H9 (cell line): ENCODE data around the gene DENND1A. TPM values are rescaled to one million over a fixed set of nuclear protein-coding genes. Genes with fewer than 3 reads are reported as not detected.

Experiments
- DNase-seq: peaks from one replicate; pipeline ENCODE4 v3.0.0-alpha.2; 2017
- H2AFZ ChIP-seq: one replicate; pipeline ENCODE4 v1.6.1; 2013; ENCODE audit warnings: mild to moderate bottlenecking, low read length, control low read depth, moderate library complexity
- H2AK5ac ChIP-seq: 2 replicates; pipeline ENCODE4 v1.6.1; 2013; ENCODE audit warnings: low read length, control low read depth, mixed read lengths; ENCODE audit not compliant: insufficient read length
- H2BK120ac ChIP-seq: one replicate; pipeline ENCODE4 v1.6.1; 2013; ENCODE audit warnings: low read depth, mild to moderate bottlenecking, low read length, control low read depth, inconsistent platforms; ENCODE audit not compliant: poor library complexity, severe bottlenecking
- H2BK12ac ChIP-seq: 2 replicates; pipeline ENCODE4 v1.6.1; 2013; ENCODE audit warnings: low read length, control low read depth, mixed read lengths, low read depth; ENCODE audit not compliant: insufficient read length
- H2BK15ac ChIP-seq: 2 replicates; pipeline ENCODE4 v1.6.1; 2013; ENCODE audit warnings: low read depth, low read length, control low read depth
- H2BK20ac ChIP-seq: one replicate; pipeline ENCODE4 v1.6.1; 2013; ENCODE audit warnings: low read depth, mild to moderate bottlenecking, low read length, control low read depth, inconsistent platforms; ENCODE audit not compliant: poor library complexity, severe bottlenecking
- H2BK5ac ChIP-seq: 2 replicates; pipeline ENCODE4 v1.6.1; 2013; ENCODE audit warnings: low read length, control low read depth, mixed read lengths; ENCODE audit not compliant: insufficient read length
- H3K14ac ChIP-seq: 2 replicates; pipeline ENCODE4 v1.6.1; 2013; ENCODE audit warnings: low read length, control low read depth; ENCODE audit not compliant: insufficient read depth
- H3K18ac ChIP-seq: 2 replicates; pipeline ENCODE4 v1.6.1; 2013; ENCODE audit warnings: low read depth, mild to moderate bottlenecking, mixed read lengths, low read length, control low read depth; ENCODE audit not compliant: insufficient read length
- H3K23ac ChIP-seq: 2 replicates; pipeline ENCODE4 v1.6.1; 2013; ENCODE audit warnings: low read length, control low read depth, mixed read lengths, low read depth; ENCODE audit not compliant: insufficient read length
- H3K23me2 ChIP-seq: 2 replicates; pipeline ENCODE4 v1.6.1; 2013; ENCODE audit warnings: low read depth, mild to moderate bottlenecking, mixed read lengths, low read length, control low read depth; ENCODE audit not compliant: insufficient read length, poor library complexity, severe bottlenecking
- H3K27ac ChIP-seq: 2 replicates; pipeline ENCODE4 v1.5.1; 2013; ENCODE audit warnings: low read length, control low read depth, mixed read lengths, low read depth; ENCODE audit not compliant: insufficient read length
- H3K27me3 ChIP-seq: 2 replicates; pipeline ENCODE4 v1.6.1; 2013; ENCODE audit warnings: low read length, control low read depth, inconsistent platforms; ENCODE audit not compliant: insufficient read depth
- H3K4ac ChIP-seq: 2 replicates; pipeline ENCODE4 v1.6.1; 2013; ENCODE audit warnings: low read depth, mild to moderate bottlenecking, control low read depth, inconsistent platforms, low read length, moderate library complexity
- H3K4me1 ChIP-seq: 2 replicates; pipeline ENCODE4 v1.6.1; 2013; ENCODE audit warnings: low read length, control low read depth, inconsistent platforms; ENCODE audit not compliant: insufficient read depth
- H3K4me2 ChIP-seq: 2 replicates; pipeline ENCODE4 v1.6.1; 2013; ENCODE audit warnings: low read length, control low read depth, mixed read lengths; ENCODE audit not compliant: insufficient read length, insufficient read depth
- H3K56ac ChIP-seq: 2 replicates; pipeline ENCODE4 v1.6.1; 2013; ENCODE audit warnings: low read depth, mild to moderate bottlenecking, mixed read lengths, low read length, control low read depth; ENCODE audit not compliant: insufficient read length
- H3K79me1 ChIP-seq: 2 replicates; pipeline ENCODE4 v1.6.1; 2013; ENCODE audit warnings: low read depth, mild to moderate bottlenecking, moderate library complexity, low read length, control low read depth, inconsistent platforms; ENCODE audit not compliant: insufficient read depth, poor library complexity, severe bottlenecking
- H3K79me2 ChIP-seq: 2 replicates; pipeline ENCODE4 v1.6.1; 2013; ENCODE audit warnings: low read length, control low read depth, inconsistent platforms; ENCODE audit not compliant: insufficient read depth
- H3K9ac ChIP-seq: 2 replicates; pipeline ENCODE4 v1.6.1; 2013; ENCODE audit warnings: low read length, control low read depth, mixed read lengths; ENCODE audit not compliant: insufficient read length; ENCODE audit errors: extremely low read depth
- H3K9me3 ChIP-seq: one replicate; pipeline ENCODE4 v1.6.1; 2013; ENCODE audit warnings: low read depth, low read length, inconsistent platforms; ENCODE audit not compliant: control insufficient read depth
- H3T11ph ChIP-seq: one replicate; pipeline ENCODE4 v1.6.1; 2013; ENCODE audit warnings: mild to moderate bottlenecking, low read length, control low read depth, inconsistent platforms
- H4K20me1 ChIP-seq: one replicate; pipeline ENCODE4 v1.6.1; 2013; ENCODE audit not compliant: control insufficient read depth, insufficient read length, insufficient read depth
- H4K5ac ChIP-seq: 2 replicates; pipeline ENCODE4 v1.6.1; 2013; ENCODE audit warnings: low read depth, mild to moderate bottlenecking, mixed read lengths, low read length, control low read depth; ENCODE audit not compliant: insufficient read length
- H4K8ac ChIP-seq: replicated peaks from 2 replicates; pipeline ENCODE4 v1.6.1; 2013; ENCODE audit warnings: low read length, control low read depth, mixed read lengths, low read depth; ENCODE audit not compliant: insufficient read length
- H4K91ac ChIP-seq: 2 replicates; pipeline ENCODE4 v1.6.1; 2013; ENCODE audit warnings: low read depth, mild to moderate bottlenecking, moderate library complexity, mixed read lengths, low read length, control low read depth; ENCODE audit not compliant: insufficient read length
- H3K27ac Mint-ChIP-seq, 3 experiments: 2 replicates in 2 of 3; 3 replicates in 1 of 3; pipeline ENCODE4 v1.8.0; 2020 to 2021; ENCODE audit warnings: mixed read lengths in 3 of 3, mild to moderate bottlenecking in 1 of 3, moderate library complexity in 1 of 3
- H3K27me3 Mint-ChIP-seq: 2 replicates; pipeline ENCODE4 v1.8.0; 2021; ENCODE audit warnings: low read depth, mild to moderate bottlenecking, moderate library complexity, mixed read lengths
- H3K36me3 Mint-ChIP-seq, 3 experiments: 2 replicates in 2 of 3; 3 replicates in 1 of 3; pipeline ENCODE4 v1.8.0; 2020 to 2021; ENCODE audit warnings: low read depth in 3 of 3, mixed read lengths in 3 of 3; ENCODE audit not compliant: insufficient read depth in 1 of 3
- H3K4me1 Mint-ChIP-seq, 2 experiments: 2 replicates each; pipeline ENCODE4 v1.8.0; 2020; ENCODE audit warnings: mixed read lengths in 2 of 2
- H3K4me3 Mint-ChIP-seq, 2 experiments: 2 replicates in 1 of 2; 3 replicates in 1 of 2; pipeline ENCODE4 v1.8.0; 2020 to 2021; ENCODE audit warnings: mild to moderate bottlenecking in 2 of 2, mixed read lengths in 2 of 2, moderate library complexity in 1 of 2
- H3K9me3 Mint-ChIP-seq, 2 experiments: 2 replicates in 1 of 2; 3 replicates in 1 of 2; pipeline ENCODE4 v1.8.0; 2020; ENCODE audit warnings: mild to moderate bottlenecking in 2 of 2, mixed read lengths in 2 of 2, moderate library complexity in 1 of 2
- CTCF ChIP-seq: fragments of 200-600 bp; sonication (generic); conservative IDR thresholded peaks from 3 replicates; pipeline ENCODE4 v1.8.0; 2021; ENCODE audit warnings: antibody characterized with exemption, mild to moderate bottlenecking
- WGBS: extraction: QIAGEN DNeasy Blood & Tissue Kit; methylation state at CpG from one replicate; pipeline ENCODE4 v1.1.7; 2013; ENCODE audit warnings: missing lambda C conversion rate, low lambda C conversion rate, mixed read lengths; ENCODE audit not compliant: insufficient read length; ENCODE audit errors: extremely low coverage; 5-methylcytosine and 5-hydroxymethylcytosine counted together
- total RNA-seq: library from RNA; stranded (reverse); gene quantifications from 2 replicates; pipeline ENCODE4 v1.2.1, GENCODE V29; 2021

Gene DENND1A
- total RNA-seq, 1 experiment from 2014 or later, result 20.4 TPM

- Mint-ChIP-seq H3K27me3 (peaks cover 18% of the 10 kb centered on the region), H3K4me1 (peaks cover 18 to 29% of the 10 kb centered on the region in 2 experiments), H3K4me3 (peak overlapping the region in 1 of 2 experiments; percentile 42; a peak in 1 of 5 replicates), H3K36me3 (peaks cover 0 to 18% (median 5%) of the 10 kb centered on the region in 3 experiments; a peak in 4 of 7 replicates), H3K27ac (peak overlapping the region in 1 of 3 experiments; percentile 28; a peak in 1 of 7 replicates), H3K9me3 (no peaks in the 10 kb centered on the region)
- no peak overlapping the region for H2BK20ac ChIP-seq
- H3K23me2 ChIP-seq, result no peaks in the 10 kb centered on the region
- H2AFZ ChIP-seq, result no peak overlapping the region
- no peak overlapping the region for H2BK15ac ChIP-seq
- H3K9me3 ChIP-seq, result no peaks in the 10 kb centered on the region
- no CpG with 5 or more reads among the region's 24 CpGs for WGBS
- H3K56ac ChIP-seq, result no peak overlapping the region
- no peak for DNase-seq
- H2BK120ac ChIP-seq, result no peak overlapping the region
- no peak overlapping the region for H3K18ac ChIP-seq
- no peak overlapping the region for H4K8ac ChIP-seq
- no peak overlapping the region for H3K27ac ChIP-seq
- TF ChIP-seq CTCF, result no peak
- H4K91ac ChIP-seq, result no peak overlapping the region
- no peak overlapping the region for H3K14ac ChIP-seq
- no peak overlapping the region for H2BK5ac ChIP-seq
- no peak overlapping the region for H2BK12ac ChIP-seq
- H4K5ac ChIP-seq, result no peak overlapping the region
- no peaks in the 10 kb centered on the region for H3K79me2 ChIP-seq
- H2AK5ac ChIP-seq, result no peak overlapping the region
- H3K4ac ChIP-seq, result no peak overlapping the region
- H3K79me1 ChIP-seq, result no peaks in the 10 kb centered on the region
- no peaks in the 10 kb centered on the region for H3K4me1 ChIP-seq
- H3K4me2 ChIP-seq, result no peak overlapping the region
- H3T11ph ChIP-seq, result no peak overlapping the region
- H3K9ac ChIP-seq, result no peak overlapping the region
- no peaks in the 10 kb centered on the region for H4K20me1 ChIP-seq
- no peak overlapping the region for H3K23ac ChIP-seq
- no peaks in the 10 kb centered on the region; the same call in 1 of the 2 replicates for H3K27me3 ChIP-seq
Observed at GRCh38 chr9:123376218-123377071, 553.5 kb downstream of the DENND1A start.
